ENCODE data around the gene ULK2.

Gene ULK2

DNA sequence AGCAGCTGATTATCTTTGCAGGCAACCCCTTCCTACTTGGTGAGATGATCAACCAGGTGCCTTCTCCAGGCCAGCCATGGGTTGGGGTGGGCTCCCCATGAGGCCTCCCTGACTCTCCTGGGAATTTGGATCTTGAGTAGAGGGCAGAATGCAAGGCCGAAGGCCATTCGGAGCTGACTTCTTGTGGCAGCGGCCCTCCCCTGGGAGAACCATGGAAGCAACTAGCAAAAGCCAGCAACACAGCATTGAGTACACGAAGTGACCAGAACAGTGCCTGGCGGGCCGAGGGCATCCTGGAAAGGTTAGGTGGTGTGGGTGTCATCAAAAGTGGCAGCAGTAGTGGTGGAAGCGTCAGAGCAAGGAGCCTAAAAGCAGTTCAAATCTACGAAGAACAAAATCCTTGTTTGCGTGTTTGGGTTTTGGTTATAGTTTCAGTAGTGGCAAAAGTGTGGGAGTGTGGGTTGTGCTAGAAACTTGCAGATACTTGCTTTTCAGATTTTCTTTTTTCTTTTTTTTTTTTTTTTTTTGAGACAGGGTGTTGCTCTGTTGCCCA lies 117.6 kb downstream of the ULK2 start:
- TF ChIP-seq ZNF768 (tag by site-specific recombination; IDR thresholded peaks at IDR 0.05), result no peak
- TF ChIP-seq ZNF792 (tag by site-specific recombination; IDR thresholded peaks at IDR 0.05), result no peak
- no peak for TF ChIP-seq ZNF623 (tag by site-specific recombination; IDR thresholded peaks at IDR 0.05)
- no peak for TF ChIP-seq PRDM10 (tag by site-specific recombination; IDR thresholded peaks at IDR 0.05)
- TF ChIP-seq ZNF660 (tag by site-specific recombination; IDR thresholded peaks at IDR 0.05), result no peak
- TF ChIP-seq, protein P1, sequence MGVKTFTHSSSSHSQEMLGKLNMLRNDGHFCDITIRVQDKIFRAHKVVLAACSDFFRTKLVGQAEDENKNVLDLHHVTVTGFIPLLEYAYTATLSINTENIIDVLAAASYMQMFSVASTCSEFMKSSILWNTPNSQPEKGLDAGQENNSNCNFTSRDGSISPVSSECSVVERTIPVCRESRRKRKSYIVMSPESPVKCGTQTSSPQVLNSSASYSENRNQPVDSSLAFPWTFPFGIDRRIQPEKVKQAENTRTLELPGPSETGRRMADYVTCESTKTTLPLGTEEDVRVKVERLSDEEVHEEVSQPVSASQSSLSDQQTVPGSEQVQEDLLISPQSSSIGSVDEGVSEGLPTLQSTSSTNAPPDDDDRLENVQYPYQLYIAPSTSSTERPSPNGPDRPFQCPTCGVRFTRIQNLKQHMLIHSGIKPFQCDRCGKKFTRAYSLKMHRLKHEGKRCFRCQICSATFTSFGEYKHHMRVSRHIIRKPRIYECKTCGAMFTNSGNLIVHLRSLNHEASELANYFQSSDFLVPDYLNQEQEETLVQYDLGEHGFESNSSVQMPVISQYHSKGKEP (tag by site-specific recombination; IDR thresholded peaks at IDR 0.05), result no peak
- TF ChIP-seq ZNF391 (tag by site-specific recombination; IDR thresholded peaks at IDR 0.05; ENCODE audit: borderline replicate concordance, low read depth), result no peak
- no peak for TF ChIP-seq GLIS1 (tag by site-specific recombination; IDR thresholded peaks at IDR 0.05)
- TF ChIP-seq, protein P2, sequence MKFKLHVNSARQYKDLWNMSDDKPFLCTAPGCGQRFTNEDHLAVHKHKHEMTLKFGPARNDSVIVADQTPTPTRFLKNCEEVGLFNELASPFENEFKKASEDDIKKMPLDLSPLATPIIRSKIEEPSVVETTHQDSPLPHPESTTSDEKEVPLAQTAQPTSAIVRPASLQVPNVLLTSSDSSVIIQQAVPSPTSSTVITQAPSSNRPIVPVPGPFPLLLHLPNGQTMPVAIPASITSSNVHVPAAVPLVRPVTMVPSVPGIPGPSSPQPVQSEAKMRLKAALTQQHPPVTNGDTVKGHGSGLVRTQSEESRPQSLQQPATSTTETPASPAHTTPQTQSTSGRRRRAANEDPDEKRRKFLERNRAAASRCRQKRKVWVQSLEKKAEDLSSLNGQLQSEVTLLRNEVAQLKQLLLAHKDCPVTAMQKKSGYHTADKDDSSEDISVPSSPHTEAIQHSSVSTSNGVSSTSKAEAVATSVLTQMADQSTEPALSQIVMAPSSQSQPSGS (tag by site-specific recombination; IDR thresholded peaks at IDR 0.05; ENCODE audit: low read depth), result no peak
- no peak for TF ChIP-seq ZNF549 (tag by site-specific recombination; IDR thresholded peaks at IDR 0.05)
- no peak for TF ChIP-seq ZNF211 (tag by site-specific recombination; IDR thresholded peaks at IDR 0.05; ENCODE audit: low read depth)
- TF ChIP-seq ZBTB26 (tag by site-specific recombination; optimal IDR thresholded peaks at IDR 0.05), result no peak
- TF ChIP-seq, protein P3, sequence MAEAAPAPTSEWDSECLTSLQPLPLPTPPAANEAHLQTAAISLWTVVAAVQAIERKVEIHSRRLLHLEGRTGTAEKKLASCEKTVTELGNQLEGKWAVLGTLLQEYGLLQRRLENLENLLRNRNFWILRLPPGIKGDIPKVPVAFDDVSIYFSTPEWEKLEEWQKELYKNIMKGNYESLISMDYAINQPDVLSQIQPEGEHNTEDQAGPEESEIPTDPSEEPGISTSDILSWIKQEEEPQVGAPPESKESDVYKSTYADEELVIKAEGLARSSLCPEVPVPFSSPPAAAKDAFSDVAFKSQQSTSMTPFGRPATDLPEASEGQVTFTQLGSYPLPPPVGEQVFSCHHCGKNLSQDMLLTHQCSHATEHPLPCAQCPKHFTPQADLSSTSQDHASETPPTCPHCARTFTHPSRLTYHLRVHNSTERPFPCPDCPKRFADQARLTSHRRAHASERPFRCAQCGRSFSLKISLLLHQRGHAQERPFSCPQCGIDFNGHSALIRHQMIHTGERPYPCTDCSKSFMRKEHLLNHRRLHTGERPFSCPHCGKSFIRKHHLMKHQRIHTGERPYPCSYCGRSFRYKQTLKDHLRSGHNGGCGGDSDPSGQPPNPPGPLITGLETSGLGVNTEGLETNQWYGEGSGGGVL (tag by site-specific recombination; IDR thresholded peaks at IDR 0.05), result no peak
- TF ChIP-seq, protein P4, sequence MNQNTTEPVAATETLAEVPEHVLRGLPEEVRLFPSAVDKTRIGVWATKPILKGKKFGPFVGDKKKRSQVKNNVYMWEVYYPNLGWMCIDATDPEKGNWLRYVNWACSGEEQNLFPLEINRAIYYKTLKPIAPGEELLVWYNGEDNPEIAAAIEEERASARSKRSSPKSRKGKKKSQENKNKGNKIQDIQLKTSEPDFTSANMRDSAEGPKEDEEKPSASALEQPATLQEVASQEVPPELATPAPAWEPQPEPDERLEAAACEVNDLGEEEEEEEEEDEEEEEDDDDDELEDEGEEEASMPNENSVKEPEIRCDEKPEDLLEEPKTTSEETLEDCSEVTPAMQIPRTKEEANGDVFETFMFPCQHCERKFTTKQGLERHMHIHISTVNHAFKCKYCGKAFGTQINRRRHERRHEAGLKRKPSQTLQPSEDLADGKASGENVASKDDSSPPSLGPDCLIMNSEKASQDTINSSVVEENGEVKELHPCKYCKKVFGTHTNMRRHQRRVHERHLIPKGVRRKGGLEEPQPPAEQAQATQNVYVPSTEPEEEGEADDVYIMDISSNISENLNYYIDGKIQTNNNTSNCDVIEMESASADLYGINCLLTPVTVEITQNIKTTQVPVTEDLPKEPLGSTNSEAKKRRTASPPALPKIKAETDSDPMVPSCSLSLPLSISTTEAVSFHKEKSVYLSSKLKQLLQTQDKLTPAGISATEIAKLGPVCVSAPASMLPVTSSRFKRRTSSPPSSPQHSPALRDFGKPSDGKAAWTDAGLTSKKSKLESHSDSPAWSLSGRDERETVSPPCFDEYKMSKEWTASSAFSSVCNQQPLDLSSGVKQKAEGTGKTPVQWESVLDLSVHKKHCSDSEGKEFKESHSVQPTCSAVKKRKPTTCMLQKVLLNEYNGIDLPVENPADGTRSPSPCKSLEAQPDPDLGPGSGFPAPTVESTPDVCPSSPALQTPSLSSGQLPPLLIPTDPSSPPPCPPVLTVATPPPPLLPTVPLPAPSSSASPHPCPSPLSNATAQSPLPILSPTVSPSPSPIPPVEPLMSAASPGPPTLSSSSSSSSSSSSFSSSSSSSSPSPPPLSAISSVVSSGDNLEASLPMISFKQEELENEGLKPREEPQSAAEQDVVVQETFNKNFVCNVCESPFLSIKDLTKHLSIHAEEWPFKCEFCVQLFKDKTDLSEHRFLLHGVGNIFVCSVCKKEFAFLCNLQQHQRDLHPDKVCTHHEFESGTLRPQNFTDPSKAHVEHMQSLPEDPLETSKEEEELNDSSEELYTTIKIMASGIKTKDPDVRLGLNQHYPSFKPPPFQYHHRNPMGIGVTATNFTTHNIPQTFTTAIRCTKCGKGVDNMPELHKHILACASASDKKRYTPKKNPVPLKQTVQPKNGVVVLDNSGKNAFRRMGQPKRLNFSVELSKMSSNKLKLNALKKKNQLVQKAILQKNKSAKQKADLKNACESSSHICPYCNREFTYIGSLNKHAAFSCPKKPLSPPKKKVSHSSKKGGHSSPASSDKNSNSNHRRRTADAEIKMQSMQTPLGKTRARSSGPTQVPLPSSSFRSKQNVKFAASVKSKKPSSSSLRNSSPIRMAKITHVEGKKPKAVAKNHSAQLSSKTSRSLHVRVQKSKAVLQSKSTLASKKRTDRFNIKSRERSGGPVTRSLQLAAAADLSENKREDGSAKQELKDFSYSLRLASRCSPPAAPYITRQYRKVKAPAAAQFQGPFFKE (tag by site-specific recombination; IDR thresholded peaks at IDR 0.05; ENCODE audit: borderline replicate concordance), result no peak
- no peak for TF ChIP-seq ZNF707 (tag by site-specific recombination; IDR thresholded peaks at IDR 0.05)
- no peak for TF ChIP-seq BCL11B (tag by site-specific recombination; IDR thresholded peaks at IDR 0.05; ENCODE audit: low read depth)
- TF ChIP-seq, protein P5, sequence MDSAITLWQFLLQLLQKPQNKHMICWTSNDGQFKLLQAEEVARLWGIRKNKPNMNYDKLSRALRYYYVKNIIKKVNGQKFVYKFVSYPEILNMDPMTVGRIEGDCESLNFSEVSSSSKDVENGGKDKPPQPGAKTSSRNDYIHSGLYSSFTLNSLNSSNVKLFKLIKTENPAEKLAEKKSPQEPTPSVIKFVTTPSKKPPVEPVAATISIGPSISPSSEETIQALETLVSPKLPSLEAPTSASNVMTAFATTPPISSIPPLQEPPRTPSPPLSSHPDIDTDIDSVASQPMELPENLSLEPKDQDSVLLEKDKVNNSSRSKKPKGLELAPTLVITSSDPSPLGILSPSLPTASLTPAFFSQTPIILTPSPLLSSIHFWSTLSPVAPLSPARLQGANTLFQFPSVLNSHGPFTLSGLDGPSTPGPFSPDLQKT (IDR thresholded peaks at IDR 0.05; ENCODE audit: borderline replicate concordance, low read depth, low read length), result no peak

More for the DNA sequence above, 117.6 kb downstream of the ULK2 start:
- H3K4me3 ChIP-seq (ENCODE audit: low read depth, low read length), result no peak overlapping the region
- ChIA-PET CTCF (interaction anchor here (1.6 to 3.3 kb wide), 2 partner anchors 12 to 16 kb away, joined by 10 to 13 read pairs; no protein-coding TSS in a partner anchor), POLR2A (no interaction called here)
- H3K9me3 ChIP-seq (ENCODE audit: control insufficient read depth, insufficient read depth, low read depth, low read length), result no peaks in the 10 kb centered on the region
- H3K36me3 ChIP-seq (ENCODE audit: control insufficient read depth in 2 of 2, insufficient read depth in 1 of 2, low read length in 2 of 2), result no peaks in the 10 kb centered on the region
- H3K27ac ChIP-seq (ENCODE audit: extremely low read depth, low read depth, low read length), result no peak overlapping the region
- peaks cover 2% of the 10 kb centered on the region; the same call in 1 of the 2 replicates for H3K4me1 ChIP-seq (ENCODE audit: control insufficient read depth, insufficient read depth, low read length)
